GM12872 (cell line): Measurements from ENCODE around the gene CEBPG.

ENCODE experiments used
- TF ChIP-seq, protein P1 (sequence below): IDR thresholded peaks from 3 replicates; pipeline ENCODE4 v1.5.1; 2011; ENCODE audit warnings: low read depth, mild to moderate bottlenecking, low read length, moderate library complexity; ENCODE audit not compliant: insufficient read depth

Gene CEBPG

DNA sequence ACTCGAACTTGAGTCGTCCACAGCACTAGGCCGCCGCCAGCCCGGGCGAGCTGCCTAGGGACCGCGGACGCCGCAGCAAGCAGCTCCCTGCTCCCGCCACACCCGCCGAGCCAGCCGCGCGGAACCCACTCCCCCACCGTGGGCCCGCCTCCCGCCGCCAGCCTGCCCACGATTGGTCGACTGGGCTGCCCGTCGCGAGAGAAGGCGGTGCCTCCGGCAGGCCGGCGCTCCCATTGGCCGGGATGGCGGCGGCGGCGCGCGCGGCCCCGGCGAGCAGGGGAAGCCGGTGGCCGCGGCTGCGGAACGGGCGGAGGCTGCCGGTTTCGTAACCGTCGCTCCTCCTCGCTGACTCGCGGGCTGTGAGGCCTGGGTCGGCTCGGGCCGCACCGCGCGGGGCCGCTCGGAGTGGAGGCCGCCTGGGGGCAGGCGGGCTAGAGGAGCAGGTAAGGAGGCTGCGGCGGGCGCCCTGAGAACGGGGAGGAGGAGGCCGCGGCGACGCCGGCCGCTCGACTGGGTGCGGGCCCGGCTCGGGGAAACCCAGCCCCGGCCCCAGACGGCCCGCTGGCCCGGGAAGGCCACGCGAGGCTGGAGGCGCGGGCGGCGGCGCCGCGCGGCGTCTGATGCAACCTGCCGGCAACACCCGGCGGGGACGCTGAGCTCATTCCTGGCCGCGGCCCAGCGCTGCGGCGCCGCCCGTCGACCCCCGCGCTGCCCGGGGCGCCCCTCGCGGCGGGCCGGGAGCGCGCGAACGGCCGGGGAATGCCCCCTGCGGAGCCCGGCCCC, at the start of gene CEBPG:
CEBPG (plus strand) TSS at position 257 of the 783 bp plus-strand sequence. CDS start 5,531 bp downstream, outside the sequence.
- TF ChIP-seq, protein P1, sequence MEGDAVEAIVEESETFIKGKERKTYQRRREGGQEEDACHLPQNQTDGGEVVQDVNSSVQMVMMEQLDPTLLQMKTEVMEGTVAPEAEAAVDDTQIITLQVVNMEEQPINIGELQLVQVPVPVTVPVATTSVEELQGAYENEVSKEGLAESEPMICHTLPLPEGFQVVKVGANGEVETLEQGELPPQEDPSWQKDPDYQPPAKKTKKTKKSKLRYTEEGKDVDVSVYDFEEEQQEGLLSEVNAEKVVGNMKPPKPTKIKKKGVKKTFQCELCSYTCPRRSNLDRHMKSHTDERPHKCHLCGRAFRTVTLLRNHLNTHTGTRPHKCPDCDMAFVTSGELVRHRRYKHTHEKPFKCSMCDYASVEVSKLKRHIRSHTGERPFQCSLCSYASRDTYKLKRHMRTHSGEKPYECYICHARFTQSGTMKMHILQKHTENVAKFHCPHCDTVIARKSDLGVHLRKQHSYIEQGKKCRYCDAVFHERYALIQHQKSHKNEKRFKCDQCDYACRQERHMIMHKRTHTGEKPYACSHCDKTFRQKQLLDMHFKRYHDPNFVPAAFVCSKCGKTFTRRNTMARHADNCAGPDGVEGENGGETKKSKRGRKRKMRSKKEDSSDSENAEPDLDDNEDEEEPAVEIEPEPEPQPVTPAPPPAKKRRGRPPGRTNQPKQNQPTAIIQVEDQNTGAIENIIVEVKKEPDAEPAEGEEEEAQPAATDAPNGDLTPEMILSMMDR = no peak

GRCh38 chr19:33324628-33325027, 48.9 kb upstream of the CEBPG start:
- TF ChIP-seq, protein P1 = no peak

DNA sequence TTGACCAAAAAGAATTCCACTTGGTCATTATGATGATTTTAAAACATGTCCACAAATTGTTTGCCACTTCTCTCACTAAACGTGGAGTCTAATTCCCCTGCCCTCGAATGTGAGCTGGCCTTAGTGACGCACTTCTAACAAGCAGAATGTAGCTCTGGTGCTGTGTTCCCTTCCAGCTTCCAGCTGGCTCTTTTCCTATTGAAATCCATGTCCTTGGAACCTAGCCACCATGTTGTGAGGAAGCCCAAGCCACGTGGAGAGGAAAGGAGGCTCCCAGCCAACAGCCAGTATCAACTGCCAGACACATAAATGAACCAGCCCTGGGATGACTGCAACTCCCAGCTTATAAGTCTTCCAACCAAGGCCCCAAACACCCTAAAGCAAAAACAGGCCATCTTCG, 47.6 kb upstream of the CEBPG start:
- TF ChIP-seq, protein P1 = no peak

- TF ChIP-seq, protein P1 = no peak
These were observed 44.4 kb upstream of the CEBPG start for GRCh38 chr19:33329060-33329459.

GRCh38 chr19:33329736-33330135, 43.8 kb upstream of the CEBPG start:
- TF ChIP-seq, protein P1 = no peak

GRCh38 chr19:33332248-33332647, 41.3 kb upstream of the CEBPG start:
- TF ChIP-seq, protein P1 = no peak

GRCh38 chr19:33333151-33333550, 40.4 kb upstream of the CEBPG start:
- TF ChIP-seq, protein P1 = no peak
